Measurements from ENCODE around the gene PXMP2.

GRCh38 chr12:132713123-132713522 lies 25.7 kb downstream of the PXMP2 start:
- TF ChIP-seq CTCF (IDR thresholded peaks at IDR 0.05; ENCODE audit: low read depth, low read length) = no peak
- no peak for TF ChIP-seq EZH2phosphoT487 (IDR thresholded peaks at IDR 0.05; ENCODE audit: low read depth)
